ENCODE data around the gene RRP1.

RRP1 gene

GRCh38 chr21:43775190-43775589 lies 14.2 kb upstream of the RRP1 start:
- no peak for DNase-seq (ENCODE audit: low read depth, low spot score)

GRCh38 chr21:43775795-43776430 lies 13.5 kb upstream of the RRP1 start, which contains the start of gene CSTB:
Gene CSTB (minus strand): TSS chr21:43776308. CDS start chr21:43776269, 39 bp downstream.
- no peak for DNase-seq (ENCODE audit: low read depth, low spot score)

GRCh38 chr21:43777953-43778352 lies 11.4 kb upstream of the RRP1 start:
- no peak for DNase-seq (ENCODE audit: low read depth, low spot score)

- DNase-seq (ENCODE audit: low read depth, low spot score), result no peak
Measured at GRCh38 chr21:43778469-43779335, 10.7 kb upstream of the RRP1 start.

GRCh38 chr21:43779660-43780059 lies 9.7 kb upstream of the RRP1 start:
- no peak for DNase-seq (ENCODE audit: low read depth, low spot score)

- no peak for DNase-seq (ENCODE audit: low read depth, low spot score)
Measured at GRCh38 chr21:43781846-43782245, 7.5 kb upstream of the RRP1 start.

GRCh38 chr21:43782431-43783097 lies 6.8 kb upstream of the RRP1 start:
- DNase-seq (ENCODE audit: low read depth, low spot score), result no peak

GRCh38 chr21:43783098-43783700 lies 6.2 kb upstream of the RRP1 start:
- no peak for DNase-seq (ENCODE audit: low read depth, low spot score)

- DNase-seq (ENCODE audit: low read depth, low spot score), result no peak
Measured at GRCh38 chr21:43785134-43785533, 4.2 kb upstream of the RRP1 start.

- no peak for DNase-seq (ENCODE audit: low read depth, low spot score)
Measured at GRCh38 chr21:43786300-43786806, 3.0 kb upstream of the RRP1 start.

GRCh38 chr21:43786807-43787440 lies 2.5 kb upstream of the RRP1 start:
- no peak for DNase-seq (ENCODE audit: low read depth, low spot score)

- no peak for DNase-seq (ENCODE audit: low read depth, low spot score)
Measured at GRCh38 chr21:43790010-43790524, 690 bp downstream of the RRP1 start.

GRCh38 chr21:43792406-43792805 lies 3.0 kb downstream of the RRP1 start:
- no peak for DNase-seq (ENCODE audit: low read depth, low spot score)

- DNase-seq (ENCODE audit: low read depth, low spot score), result no peak
Measured at GRCh38 chr21:43793243-43793642, 3.9 kb downstream of the RRP1 start.

GRCh38 chr21:43794311-43794710 lies 4.9 kb downstream of the RRP1 start:
- DNase-seq (ENCODE audit: low read depth, low spot score), result no peak

- DNase-seq (ENCODE audit: low read depth, low spot score), result no peak
Measured at GRCh38 chr21:43794857-43795256, 5.5 kb downstream of the RRP1 start.

GRCh38 chr21:43797415-43797814 lies 8.0 kb downstream of the RRP1 start:
- no peak for DNase-seq (ENCODE audit: low read depth, low spot score)

- DNase-seq (ENCODE audit: low read depth, low spot score), result no peak
Measured at GRCh38 chr21:43797925-43798715, 8.7 kb downstream of the RRP1 start.

GRCh38 chr21:43799301-43799840 lies 10.0 kb downstream of the RRP1 start:
- DNase-seq (ENCODE audit: low read depth, low spot score), result no peak

- DNase-seq (ENCODE audit: low read depth, low spot score), result no peak
Measured at GRCh38 chr21:43800124-43800523, 10.7 kb downstream of the RRP1 start.
